T1000 (cell line): ENCODE results near the gene CEBPB.
"Not testable (repeated sequence)": the region's sequence is repeated elsewhere in the genome, so short reads cannot be mapped to it uniquely, and the experiment has no call there.

Experiments used
- DNase-seq: peaks from one replicate; lab custom pipeline; 2025; ENCODE audit warnings: mixed read lengths; lab: John Stamatoyannopoulos, UW

Gene CEBPB

GRCh38 chr20:50170549-50171220 is 19.9 kb upstream of the CEBPB start:
- no peak for DNase-seq

DNA sequence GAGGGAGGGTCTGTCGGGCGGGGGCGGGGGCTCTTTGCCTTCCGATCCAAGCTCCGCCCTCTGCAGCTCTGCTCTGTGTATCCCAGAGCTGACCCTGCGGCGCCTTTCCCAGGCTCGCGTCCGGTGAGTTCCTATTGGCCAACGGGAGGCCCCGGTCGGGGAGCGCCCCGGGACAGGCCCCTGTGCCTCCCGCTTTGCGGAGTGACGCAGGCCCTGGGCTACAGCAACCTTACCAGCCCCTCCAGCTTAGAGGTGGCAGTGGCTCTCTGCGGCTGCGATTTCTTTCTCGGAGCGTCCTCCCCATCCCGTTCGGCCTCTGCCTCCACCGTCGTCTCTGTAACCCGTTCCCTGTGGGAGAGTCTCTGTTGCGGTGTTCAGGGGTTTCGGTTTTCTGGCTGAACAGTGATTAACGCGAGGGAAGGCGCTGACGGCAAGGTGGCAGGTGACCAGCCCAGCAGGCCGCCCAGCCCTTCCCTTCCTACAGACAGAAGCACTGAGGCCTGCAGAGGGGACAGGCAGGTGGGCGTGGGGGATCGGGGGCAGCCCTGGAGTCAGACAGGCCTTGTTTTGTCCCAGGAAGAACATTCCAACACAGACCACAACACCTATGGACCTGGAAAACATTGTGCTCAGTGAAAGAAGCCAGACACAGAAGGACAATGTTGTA is 18.1 kb upstream of the CEBPB start:
- peak; percentile 66 for DNase-seq

GRCh38 chr20:50174456-50174855 is 16.2 kb upstream of the CEBPB start:
- no peak for DNase-seq

GRCh38 chr20:50175938-50176933 is 14.4 kb upstream of the CEBPB start:
- DNase-seq = no peak

DNA sequence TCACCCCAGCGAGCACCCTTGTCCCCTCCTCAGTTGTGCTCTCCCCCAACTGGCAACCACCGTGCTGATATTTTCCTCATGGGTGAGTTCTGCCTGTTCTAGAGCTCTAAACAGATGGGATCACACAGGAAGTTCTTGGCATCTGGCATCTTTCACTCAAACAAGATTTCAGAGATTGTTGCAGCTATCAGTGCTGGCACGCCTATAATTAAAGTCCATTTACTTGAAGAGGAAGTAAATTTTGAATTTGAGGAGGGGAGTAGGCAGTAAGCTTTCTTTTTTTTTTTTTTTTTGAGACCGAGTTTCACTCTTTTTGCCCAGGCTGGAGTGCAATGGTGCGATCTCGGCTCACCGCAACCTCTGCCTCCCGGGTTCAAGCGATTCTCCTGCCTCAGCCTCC is 12.0 kb upstream of the CEBPB start:
- not testable (repeated sequence) for DNase-seq

DNA sequence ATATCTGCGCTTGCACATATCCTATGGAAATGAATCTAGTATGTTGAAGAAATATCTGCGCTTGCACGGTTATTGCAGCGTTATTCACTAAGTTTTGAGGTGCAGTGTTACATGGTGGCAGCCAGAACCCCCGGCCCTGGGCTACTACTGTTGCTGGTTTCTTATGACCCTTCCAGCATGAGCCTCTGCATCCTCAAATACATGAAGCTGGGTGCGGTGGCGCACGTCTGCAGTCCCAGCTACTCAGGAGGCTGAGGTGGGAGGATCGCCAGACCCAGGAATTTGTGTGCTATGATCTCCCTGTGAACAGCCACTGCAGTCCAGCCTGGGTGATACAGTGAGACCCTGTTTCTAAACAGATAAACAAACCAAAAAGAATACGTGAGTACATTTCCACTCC is 9.3 kb upstream of the CEBPB start:
- no peak for DNase-seq

DNA sequence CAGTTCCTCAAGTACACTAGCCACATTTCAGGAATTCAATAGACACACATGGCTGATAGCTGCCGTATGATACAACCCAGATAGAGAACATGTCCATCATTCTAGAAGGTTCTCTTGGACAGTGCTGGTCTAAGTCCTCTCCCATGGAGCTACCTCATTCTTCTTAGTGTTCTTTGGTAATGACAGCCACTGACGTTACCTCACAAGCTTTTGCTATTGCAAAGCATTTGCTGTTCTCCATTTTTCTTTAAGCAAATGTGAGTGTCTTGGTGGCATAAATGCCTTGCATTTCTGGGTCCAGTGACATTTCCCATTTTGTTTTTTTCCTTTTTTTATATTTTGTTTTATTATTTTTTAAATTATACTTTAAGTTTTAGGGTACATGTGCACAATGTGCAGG is 8.3 kb upstream of the CEBPB start:
- DNase-seq = no peak

DNA sequence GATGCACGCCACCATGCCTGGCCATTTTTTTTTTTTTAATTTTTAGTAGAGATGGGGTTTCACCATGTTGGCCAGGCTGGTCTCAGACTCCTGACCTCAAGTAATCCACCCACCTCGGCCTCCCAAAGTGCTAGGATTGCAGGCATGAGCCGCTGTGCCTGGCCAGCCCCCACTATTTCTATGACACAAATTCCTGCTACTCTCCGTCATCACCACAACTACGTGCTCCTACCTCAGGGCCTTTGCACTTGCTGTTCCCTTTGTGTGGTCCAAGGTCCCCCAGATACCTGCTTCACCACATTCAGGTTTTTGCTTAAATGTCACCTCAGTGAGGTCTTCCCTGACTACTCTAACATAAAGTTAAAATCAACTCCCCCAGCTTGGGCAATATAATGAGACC is 5.2 kb upstream of the CEBPB start:
- no peak for DNase-seq

DNA sequence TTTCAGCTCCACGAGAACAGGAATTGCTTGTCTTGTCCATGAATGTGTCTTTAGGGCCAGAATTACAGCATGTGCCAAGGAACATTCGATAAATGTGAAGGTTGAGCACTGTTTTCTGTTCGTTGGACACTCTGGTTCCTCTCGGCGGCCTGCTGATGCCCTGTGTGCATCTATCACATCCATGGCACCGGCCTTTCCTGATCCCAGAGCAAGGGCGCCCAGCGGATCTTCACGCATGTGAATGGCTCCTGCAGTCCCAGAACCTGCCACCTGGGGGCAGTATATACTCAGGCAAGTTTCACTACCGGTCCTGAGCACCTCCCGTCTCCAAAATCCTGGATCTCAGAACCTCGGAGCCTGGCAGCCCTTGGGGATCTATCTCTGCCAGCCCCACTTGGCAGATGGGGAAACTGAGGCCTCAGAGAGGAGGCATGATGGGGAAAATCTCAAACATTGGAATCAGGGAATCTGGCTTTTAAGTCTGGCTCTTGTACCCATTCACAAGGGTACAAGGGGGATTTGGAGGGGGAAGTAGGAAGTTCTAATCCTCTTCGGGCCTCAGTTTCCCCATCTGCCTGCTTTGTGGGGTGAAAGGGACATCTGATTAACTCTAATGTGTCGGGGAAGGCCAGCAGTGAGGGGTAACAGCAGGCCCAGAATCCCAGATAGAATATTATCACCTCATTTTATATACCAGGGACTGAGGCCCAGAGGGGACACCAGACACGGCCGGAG is 4.3 kb upstream of the CEBPB start:
- DNase-seq = peak; percentile 93

- DNase-seq = no peak
These were observed 3.6 kb upstream of the CEBPB start for GRCh38 chr20:50186987-50187402.

DNA sequence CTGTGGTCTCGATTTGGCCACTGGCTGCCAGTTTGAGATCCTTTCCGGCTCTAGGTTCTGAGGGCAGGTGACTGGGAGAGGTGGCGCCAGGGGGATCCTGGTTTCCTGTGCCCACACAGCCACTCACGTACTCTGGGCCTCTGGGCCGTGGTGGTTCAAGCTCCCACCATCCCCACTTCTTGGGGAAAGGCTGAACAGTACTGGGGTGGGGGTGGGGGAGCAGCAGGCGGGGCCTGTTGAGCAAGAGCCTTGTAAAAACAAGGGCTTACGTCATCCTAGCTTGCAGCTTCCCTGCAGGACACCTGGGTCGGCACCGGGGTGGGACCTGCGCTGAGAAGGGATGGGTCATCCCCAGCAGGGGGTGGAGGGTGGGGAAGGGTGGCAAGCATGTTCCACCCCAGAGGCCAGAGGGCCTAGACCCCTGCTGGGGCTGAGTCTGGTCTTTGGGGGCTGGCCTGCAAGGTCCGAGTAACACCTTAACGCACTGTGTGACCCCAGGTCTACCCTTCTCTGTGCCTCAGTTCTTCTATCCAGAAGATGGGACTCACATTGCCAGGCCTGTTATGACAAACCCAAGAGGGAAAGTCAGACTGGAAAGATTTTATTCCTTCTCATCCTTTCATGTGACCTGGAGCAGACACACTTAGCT is 3.1 kb upstream of the CEBPB start:
- no peak for DNase-seq

GRCh38 chr20:50188287-50188688 is 2.3 kb upstream of the CEBPB start:
- no peak for DNase-seq

GRCh38 chr20:50188879-50189680 is 1.6 kb upstream of the CEBPB start:
- DNase-seq = no peak

DNA sequence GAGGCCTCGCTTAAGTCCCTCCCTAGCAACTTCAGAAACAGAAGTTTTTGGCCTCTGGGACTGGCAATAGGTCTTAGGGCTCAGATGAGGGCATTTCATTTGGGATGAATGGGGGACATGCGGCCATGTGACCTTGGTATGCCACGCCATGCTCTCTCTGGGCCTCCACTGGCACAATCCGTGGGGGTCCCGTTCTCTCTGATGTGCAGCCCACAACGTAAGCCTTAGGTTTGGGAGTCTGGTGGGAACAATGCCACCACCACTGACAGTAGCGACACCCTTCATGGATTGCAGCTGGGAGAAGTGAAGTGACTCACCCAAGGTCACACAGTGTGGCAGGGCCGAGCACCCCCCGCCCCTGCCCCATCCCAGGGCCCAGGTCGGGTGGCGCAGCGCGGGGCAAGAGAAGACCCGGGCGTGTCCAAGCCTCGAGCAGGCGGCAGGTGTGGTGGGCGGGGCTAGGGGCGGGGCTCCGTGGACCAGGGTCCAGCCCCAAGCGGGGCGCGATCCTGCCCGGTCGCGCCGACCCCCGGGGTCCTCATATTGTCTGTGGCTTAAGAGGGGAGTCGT is 864 bp upstream of the CEBPB start:
- DNase-seq = no peak

DNA sequence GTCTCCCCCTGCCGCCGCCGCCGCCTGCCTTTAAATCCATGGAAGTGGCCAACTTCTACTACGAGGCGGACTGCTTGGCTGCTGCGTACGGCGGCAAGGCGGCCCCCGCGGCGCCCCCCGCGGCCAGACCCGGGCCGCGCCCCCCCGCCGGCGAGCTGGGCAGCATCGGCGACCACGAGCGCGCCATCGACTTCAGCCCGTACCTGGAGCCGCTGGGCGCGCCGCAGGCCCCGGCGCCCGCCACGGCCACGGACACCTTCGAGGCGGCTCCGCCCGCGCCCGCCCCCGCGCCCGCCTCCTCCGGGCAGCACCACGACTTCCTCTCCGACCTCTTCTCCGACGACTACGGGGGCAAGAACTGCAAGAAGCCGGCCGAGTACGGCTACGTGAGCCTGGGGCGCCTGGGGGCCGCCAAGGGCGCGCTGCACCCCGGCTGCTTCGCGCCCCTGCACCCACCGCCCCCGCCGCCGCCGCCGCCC is 474 bp downstream of the CEBPB start:
- DNase-seq = no peak

DNA sequence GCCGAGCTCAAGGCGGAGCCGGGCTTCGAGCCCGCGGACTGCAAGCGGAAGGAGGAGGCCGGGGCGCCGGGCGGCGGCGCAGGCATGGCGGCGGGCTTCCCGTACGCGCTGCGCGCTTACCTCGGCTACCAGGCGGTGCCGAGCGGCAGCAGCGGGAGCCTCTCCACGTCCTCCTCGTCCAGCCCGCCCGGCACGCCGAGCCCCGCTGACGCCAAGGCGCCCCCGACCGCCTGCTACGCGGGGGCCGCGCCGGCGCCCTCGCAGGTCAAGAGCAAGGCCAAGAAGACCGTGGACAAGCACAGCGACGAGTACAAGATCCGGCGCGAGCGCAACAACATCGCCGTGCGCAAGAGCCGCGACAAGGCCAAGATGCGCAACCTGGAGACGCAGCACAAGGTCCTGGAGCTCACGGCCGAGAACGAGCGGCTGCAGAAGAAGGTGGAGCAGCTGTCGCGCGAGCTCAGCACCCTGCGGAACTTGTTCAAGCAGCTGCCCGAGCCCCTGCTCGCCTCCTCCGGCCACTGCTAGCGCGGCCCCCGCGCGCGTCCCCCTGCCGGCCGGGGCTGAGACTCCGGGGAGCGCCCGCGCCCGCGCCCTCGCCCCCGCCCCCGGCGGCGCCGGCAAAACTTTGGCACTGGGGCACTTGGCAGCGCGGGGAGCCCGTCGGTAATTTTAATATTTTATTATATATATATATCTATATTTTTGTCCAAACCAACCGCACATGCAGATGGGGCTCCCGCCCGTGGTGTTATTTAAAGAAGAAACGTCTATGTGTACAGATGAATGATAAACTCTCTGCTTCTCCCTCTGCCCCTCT is 1.1 kb downstream of the CEBPB start:
- DNase-seq = no peak

DNA sequence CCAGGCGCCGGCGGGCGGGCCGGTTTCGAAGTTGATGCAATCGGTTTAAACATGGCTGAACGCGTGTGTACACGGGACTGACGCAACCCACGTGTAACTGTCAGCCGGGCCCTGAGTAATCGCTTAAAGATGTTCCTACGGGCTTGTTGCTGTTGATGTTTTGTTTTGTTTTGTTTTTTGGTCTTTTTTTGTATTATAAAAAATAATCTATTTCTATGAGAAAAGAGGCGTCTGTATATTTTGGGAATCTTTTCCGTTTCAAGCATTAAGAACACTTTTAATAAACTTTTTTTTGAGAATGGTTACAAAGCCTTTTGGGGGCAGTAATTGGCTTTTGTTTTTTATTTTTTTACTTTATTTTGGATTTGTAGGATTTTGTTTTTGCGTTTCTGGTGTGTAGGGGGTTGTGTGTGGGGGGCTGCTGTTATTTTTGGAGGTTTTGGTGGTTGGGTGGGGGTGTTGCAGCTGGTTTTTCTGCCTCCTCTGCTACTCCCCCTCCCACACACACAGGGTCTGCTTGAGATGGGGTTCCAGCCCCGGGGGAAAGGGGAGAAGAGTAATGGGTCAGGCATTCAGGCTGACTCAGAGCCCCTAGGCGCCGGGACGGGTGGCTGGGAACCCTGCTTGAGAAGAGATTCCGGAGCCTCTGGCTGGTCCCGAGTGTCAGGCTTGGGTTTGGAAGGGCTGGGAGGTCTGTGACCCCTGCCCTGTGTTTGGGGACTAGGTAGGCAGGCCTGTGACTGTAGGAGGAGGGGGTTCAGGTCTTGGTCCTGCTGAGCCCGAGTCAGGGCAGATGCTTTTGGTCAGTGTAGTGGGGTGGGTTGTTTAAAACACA is 2.0 kb downstream of the CEBPB start:
- peak; percentile 81 for DNase-seq

- DNase-seq = no peak
These were observed 2.7 kb downstream of the CEBPB start for GRCh38 chr20:50193199-50193835.
